K562 (cell line): Measurements from ENCODE around the gene RHCG. TPM values are rescaled to one million over a fixed set of nuclear protein-coding genes. Genes with fewer than 3 reads are reported as not detected.

Experiments
- AFF1 ChIP-seq, 2 experiments: fragments of 450-650 bp; IDR thresholded peaks; 2 replicates each; pipeline ENCODE4 v1.6.1; 2018; ENCODE audit warnings: mild to moderate bottlenecking in 2 of 2, low read depth in 1 of 2; ENCODE audit not compliant: partially characterized antibody in 2 of 2
- GTF2E2 ChIP-seq: fragments of 200-800 bp; sonication (Bioruptor generic); IDR thresholded peaks from 2 replicates; pipeline ENCODE4 v1.6.1; 2016; ENCODE audit warnings: missing genetic modification characterization, missing compliant biosample characterization
- GTF3C2 ChIP-seq: IDR thresholded peaks from 3 replicates; pipeline ENCODE4 v1.6.1; 2011; ENCODE audit warnings: borderline replicate concordance, mild to moderate bottlenecking, moderate library complexity; ENCODE audit not compliant: insufficient read length; ENCODE audit errors: extremely low read depth
- HCFC1 ChIP-seq: IDR thresholded peaks from 2 replicates; pipeline ENCODE4 v1.6.1; 2012; ENCODE audit warnings: low read depth, low read length, improper control_type of control experiment
- IRF9 ChIP-seq: fragments of 450-650 bp; IDR thresholded peaks from 2 replicates; pipeline ENCODE4 v1.6.1; 2016; ENCODE audit warnings: missing biosample characterization, missing genetic modification characterization
- MECOM ChIP-seq: fragments of 250-450 bp; sonication (Bioruptor Pico); IDR thresholded peaks from 2 replicates; pipeline ENCODE4 v1.8.0; 2022; ENCODE audit warnings: inconsistent platforms
- NFXL1 ChIP-seq: fragments of 450-650 bp; formaldehyde crosslinking; IDR thresholded peaks from 2 replicates; pipeline ENCODE4 v1.4.0; 2021; ENCODE audit warnings: mild to moderate bottlenecking
- NFYB ChIP-seq: IDR thresholded peaks from 2 replicates; pipeline ENCODE4 v1.6.1; 2011; ENCODE audit warnings: mild to moderate bottlenecking, moderate library complexity; ENCODE audit not compliant: insufficient read length; ENCODE audit errors: extremely low read depth
- PTTG1 ChIP-seq: fragments of 450-650 bp; IDR thresholded peaks from 2 replicates; pipeline ENCODE4 v1.6.1; 2016; ENCODE audit warnings: low read depth, mild to moderate bottlenecking, missing genetic modification characterization, missing compliant biosample characterization
- RAD51 ChIP-seq: fragments of 450-650 bp; IDR thresholded peaks from 2 replicates; pipeline ENCODE4 v1.7.1; 2016; ENCODE audit warnings: low read depth, mild to moderate bottlenecking, borderline replicate concordance
- RNF219 ChIP-seq: fragments of 250-450 bp; sonication (Bioruptor Pico); IDR thresholded peaks from 2 replicates; pipeline ENCODE4 v1.5.0; 2022; ENCODE audit warnings: mild to moderate bottlenecking
- SAFB2 ChIP-seq: fragments of 200-400 bp; formaldehyde crosslinking; IDR thresholded peaks from 2 replicates; pipeline ENCODE4 v1.6.1; 2018; ENCODE audit warnings: borderline replicate concordance, low read length, low read depth, moderate library complexity; ENCODE audit not compliant: severe bottlenecking
- SMARCE1 ChIP-seq: fragments of 450-650 bp; IDR thresholded peaks from 2 replicates; pipeline ENCODE4 v1.7.1; 2016; ENCODE audit warnings: mild to moderate bottlenecking
- TARDBP ChIP-seq: fragments of 450-650 bp; IDR thresholded peaks from 2 replicates; pipeline ENCODE4 v1.6.1; 2016
- ZNF174 ChIP-seq: fragments of 250-450 bp; sonication (Bioruptor Pico); IDR thresholded peaks from 2 replicates; pipeline ENCODE4 v1.4.0; 2020; ENCODE audit warnings: mild to moderate bottlenecking
- ZNF780A ChIP-seq: fragments of 250-450 bp; sonication (Bioruptor Pico); IDR thresholded peaks from 2 replicates; pipeline ENCODE4 v1.5.0; 2021; ENCODE audit warnings: mild to moderate bottlenecking
- polyA plus RNA-seq, 8 experiments: library from polyadenylated mRNA; depleted of rRNA in 4 of 8; stranded (reverse) in 5 of 8; unstranded in 3 of 8; fragments of >200 nt; fragmentation: Nextera tagmentation in 2 of 8; fragmentation: Illumina TruSeq in 1 of 8; extraction: Ambion mirVana in 2 of 8; extraction: Trizol in 1 of 8; gene quantifications; 2 replicates each; pipeline versions ENCODE4 v1.2.1 to v1.2.3, GENCODE V29; 2011 to 2014; ENCODE audit warnings: inconsistent platforms in 1 of 8, missing spikeins in 1 of 8
- total RNA-seq, 7 experiments: library from RNA; depleted of rRNA in 6 of 7; stranded (reverse); fragments of >200 nt in 6 of 7; fragmentation: Illumina TruSeq in 2 of 7; extraction: Trizol in 2 of 7; gene quantifications; 2 replicates each; pipeline versions ENCODE4 v1.2.1 to v1.2.3, GENCODE V29; 2011 to 2021; ENCODE audit warnings: low replicate concordance in 1 of 7

The RHCG gene
- total and polyA plus RNA-seq, 9 of the 15 experiments (the other 6 are each of a cell fraction or from before 2014, with no cell fraction given) = not detected

- TF ChIP-seq GTF3C2 (no peak), SMARCE1 (no peak), PTTG1 (tag) (no peak), ZNF780A (CRISPR knock-in tag) (no peak), TARDBP (no peak), RAD51 (peak; percentile 95), AFF1 (IDR thresholded peaks at IDR 0.05; ENCODE audit: low read depth in 1 of 2, partially characterized antibody in 2 of 2) (no peak), MECOM (no peak), IRF9 (tag) (no peak), NFXL1 (CRISPR knock-in tag) (no peak), HCFC1 (peak; percentile 86), ZNF174 (CRISPR knock-in tag) (no peak), RNF219 (CRISPR knock-in tag) (no peak), GTF2E2 (tag) (no peak), NFYB (peak; percentile 69), SAFB2 (no peak)
These were observed 39.3 kb downstream of the RHCG start (continued) for GRCh38 chr15:89457086-89457485.
